LNCaP clone FGC (cell line): ENCODE data around the gene BTG1.

ENCODE experiments used
- DNase-seq: peaks from one replicate; pipeline ENCODE4 v3.0.0-alpha.2; 2011; ENCODE audit warnings: low read depth
- H3K4me3 ChIP-seq: 2 replicates; pipeline ENCODE4 v1.5.1; 2011; ENCODE audit warnings: mild to moderate bottlenecking, low read depth, low read length, control low read depth
- TF ChIP-seq, protein P1 (sequence below): IDR thresholded peaks from 2 replicates; pipeline ENCODE4 v1.5.1; 2012; ENCODE audit warnings: mild to moderate bottlenecking; ENCODE audit not compliant: control insufficient read depth, insufficient read depth; ENCODE audit errors: extremely low read depth

BTG1 gene

DNA sequence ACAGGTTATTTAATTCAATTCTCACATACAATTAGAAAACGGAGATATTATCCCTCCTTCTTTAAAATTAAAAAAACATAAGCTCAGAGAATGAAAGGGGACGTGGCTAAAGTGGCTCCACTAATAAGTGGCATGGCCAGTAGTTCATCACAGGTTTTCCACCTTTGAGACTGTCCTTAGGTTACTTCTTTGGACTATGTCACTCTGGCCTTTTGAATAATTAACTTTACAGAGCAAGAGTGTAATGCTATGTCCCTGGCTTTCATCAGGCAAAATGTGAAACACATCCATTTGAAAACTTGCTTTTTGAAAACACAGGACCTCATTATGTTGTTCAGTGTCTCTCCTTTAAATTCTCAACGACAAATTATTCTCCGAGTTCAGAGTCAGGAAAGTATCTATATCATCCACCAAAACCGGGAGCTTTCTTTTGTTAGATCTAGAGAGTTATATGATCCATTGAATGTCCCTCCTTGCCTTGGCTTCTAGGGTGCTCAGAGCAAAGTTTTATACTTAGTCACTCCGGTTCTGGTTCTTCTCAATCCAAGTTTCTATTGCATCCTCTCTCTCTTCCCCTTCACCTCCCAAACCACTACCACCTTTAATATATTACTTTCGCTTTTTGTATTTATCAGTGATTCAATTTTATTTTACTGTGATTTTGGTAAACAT, 43.0 kb upstream of the BTG1 start:
- no peak overlapping the region for H3K4me3 ChIP-seq
- TF ChIP-seq, protein P1, sequence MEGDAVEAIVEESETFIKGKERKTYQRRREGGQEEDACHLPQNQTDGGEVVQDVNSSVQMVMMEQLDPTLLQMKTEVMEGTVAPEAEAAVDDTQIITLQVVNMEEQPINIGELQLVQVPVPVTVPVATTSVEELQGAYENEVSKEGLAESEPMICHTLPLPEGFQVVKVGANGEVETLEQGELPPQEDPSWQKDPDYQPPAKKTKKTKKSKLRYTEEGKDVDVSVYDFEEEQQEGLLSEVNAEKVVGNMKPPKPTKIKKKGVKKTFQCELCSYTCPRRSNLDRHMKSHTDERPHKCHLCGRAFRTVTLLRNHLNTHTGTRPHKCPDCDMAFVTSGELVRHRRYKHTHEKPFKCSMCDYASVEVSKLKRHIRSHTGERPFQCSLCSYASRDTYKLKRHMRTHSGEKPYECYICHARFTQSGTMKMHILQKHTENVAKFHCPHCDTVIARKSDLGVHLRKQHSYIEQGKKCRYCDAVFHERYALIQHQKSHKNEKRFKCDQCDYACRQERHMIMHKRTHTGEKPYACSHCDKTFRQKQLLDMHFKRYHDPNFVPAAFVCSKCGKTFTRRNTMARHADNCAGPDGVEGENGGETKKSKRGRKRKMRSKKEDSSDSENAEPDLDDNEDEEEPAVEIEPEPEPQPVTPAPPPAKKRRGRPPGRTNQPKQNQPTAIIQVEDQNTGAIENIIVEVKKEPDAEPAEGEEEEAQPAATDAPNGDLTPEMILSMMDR = no peak
- DNase-seq = no peak

DNA sequence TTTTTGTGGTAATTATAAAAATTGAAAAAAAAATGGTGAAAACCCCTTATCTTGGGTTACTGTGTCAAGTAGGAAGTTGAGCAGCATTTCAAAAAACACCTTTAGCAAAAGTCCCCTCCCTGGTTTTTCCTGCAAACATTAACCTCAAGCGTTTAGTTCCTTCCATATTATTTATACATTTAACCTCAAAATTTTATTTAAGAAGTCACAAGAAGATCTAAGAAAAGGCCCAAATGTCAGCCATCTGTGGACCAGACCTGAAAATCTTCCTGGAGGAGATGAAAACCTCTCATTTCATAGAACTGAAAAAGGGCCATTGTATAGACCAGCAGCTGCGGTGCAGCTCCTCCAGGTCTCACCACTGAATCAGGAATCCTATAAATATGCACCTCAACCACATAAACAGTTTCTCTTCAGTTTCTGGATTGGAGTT, 40.4 kb upstream of the BTG1 start:
- no peak overlapping the region for H3K4me3 ChIP-seq
- TF ChIP-seq, protein P1 = no peak
- no peak for DNase-seq

DNA sequence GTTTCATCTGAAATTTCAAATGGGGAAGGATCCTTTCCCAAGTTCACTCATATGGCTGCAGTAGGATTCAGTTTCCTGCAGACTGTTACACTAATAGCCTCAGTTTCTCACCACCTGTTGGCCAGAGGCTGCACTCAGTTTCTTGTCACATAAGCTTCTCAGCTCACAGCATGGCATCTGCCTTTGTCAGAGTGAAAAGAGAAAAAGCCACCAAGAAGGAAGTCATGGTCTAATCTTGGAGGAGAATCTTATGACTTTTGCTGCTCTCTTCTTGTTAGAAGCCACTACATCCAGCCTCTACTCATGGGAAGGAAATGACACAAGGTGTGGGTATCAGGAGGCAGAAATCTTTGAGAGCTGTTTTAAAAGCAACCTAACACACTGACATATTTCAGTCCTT, 39.4 kb upstream of the BTG1 start:
- no peak for DNase-seq

DNA sequence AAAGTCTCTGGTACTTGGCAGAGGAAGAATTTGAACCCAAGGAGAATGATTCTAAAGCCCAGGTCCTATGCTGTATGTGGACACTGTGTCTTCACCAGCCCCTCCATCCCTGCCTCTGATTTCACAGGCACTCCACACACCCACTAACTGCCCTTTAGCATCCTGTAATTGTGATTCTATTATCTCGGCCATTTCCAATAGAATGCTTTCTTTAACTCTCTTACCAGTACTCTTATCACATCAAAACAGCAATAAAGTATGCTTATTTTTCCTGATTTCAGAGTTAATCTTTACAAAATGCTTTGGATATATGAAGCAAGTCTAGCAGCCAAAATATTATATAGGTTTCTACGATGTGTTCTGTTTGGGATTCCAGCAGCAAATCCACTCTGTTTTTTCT, 37.9 kb upstream of the BTG1 start:
- no peak for DNase-seq
- TF ChIP-seq, protein P1 = no peak
- H3K4me3 ChIP-seq = no peak overlapping the region

More for the DNA sequence above, 39.4 kb upstream of the BTG1 start:
- TF ChIP-seq, protein P1 = no peak
- no peak overlapping the region for H3K4me3 ChIP-seq

DNA sequence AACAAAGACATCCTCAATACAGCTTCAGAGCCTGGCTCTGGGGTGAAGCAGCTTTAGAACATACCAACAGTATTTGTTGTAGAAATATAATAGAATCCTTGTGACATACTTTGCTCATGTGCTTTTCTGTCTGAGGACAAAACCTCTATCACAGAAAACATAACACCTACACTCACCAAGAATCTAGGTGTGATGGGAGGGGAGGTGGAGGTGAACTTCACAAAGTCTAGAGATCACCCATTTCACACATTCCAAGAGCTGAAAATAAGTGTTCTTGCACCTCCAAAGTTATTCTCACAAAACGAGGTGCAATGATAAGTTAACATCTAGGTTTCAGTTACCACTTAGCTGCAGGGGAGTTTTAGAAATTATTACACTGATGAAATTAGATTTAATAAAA, 32.7 kb upstream of the BTG1 start:
- no peak for DNase-seq
- no peak overlapping the region for H3K4me3 ChIP-seq
- TF ChIP-seq, protein P1 = no peak

DNA sequence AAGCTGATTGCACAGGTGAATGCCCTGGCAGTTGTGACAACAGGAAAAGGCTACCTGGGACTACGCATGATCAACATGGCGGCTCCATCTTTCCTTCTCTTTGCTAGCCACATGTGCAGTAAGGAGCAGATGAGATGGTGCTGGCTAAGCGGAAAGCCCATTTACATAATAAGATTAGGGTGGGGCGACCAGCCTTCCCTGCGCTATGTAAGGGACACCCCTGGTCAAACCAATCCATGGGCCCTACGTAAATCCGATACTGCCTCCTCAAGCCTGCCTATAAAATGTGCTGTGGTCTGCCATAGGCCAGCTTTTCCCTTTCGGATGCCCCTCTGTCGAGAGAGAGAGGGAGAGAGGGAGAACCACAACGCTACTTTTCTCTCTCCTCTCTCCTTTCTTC, 31.0 kb upstream of the BTG1 start:
- DNase-seq = no peak
- no peak overlapping the region for H3K4me3 ChIP-seq
- TF ChIP-seq, protein P1 = no peak

DNA sequence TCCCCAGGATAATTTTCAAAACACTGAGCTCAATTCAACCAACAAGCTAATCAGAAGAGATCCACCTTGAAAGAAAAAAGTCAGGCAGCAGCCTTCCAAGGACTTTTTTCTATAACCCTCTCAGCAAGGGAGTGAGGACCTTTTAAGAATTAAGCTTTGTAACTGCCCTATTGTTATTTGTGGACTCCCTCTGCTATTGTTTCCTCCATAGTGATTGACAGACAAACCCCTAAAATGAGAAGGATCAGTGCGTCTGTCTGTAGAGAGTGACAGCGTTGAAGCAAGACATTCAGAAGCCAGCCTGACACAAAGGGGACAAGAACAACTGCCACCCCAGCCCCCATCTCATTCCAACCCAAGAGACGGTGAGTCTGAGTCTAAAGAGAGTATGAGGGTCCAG, 30.3 kb upstream of the BTG1 start:
- DNase-seq = no peak
- no peak overlapping the region for H3K4me3 ChIP-seq

More for the DNA sequence above, 30.3 kb upstream of the BTG1 start:
- TF ChIP-seq, protein P1 = no peak
